Activated B cell treated with CpG ODN at 0.5 μM for 24 hours (primary cell): ENCODE results near the gene HTR1D. TPM values are rescaled to one million over a fixed set of nuclear protein-coding genes. Genes with fewer than 3 reads are reported as not detected.
"Not testable (repeated sequence)": the region's sequence is repeated elsewhere in the genome, so short reads cannot be mapped to it uniquely, and the experiment has no call there.

Experiments used
- ATAC-seq: fragments of 200-7000 bp; cut with Tn5 transposase; one replicate; pipeline ENCODE4 v1.10.0; 2021; ENCODE audit warnings: low read depth, mild to moderate bottlenecking, moderate library complexity
- CTCF ChIA-PET: fragments of 350-600 bp; sonication (Branson Sonifier 250); formaldehyde crosslinking; loops from one replicate; lab custom pipeline; 2021; ENCODE audit warnings: antibody characterized with exemption; lab: Charles Lee
- POLR2A ChIA-PET: fragments of 350-600 bp; sonication (Branson Sonifier 250); formaldehyde crosslinking; loops from one replicate; lab custom pipeline; 2021; ENCODE audit warnings: antibody characterized with exemption; lab: Charles Lee
- DNase-seq: peaks from one replicate; pipeline ENCODE4 v3.0.0; 2022
- H3K27ac Mint-ChIP-seq: one replicate; pipeline ENCODE4 v1.8.0; 2020; ENCODE audit warnings: mixed read lengths
- H3K27me3 Mint-ChIP-seq: one replicate; pipeline ENCODE4 v1.8.0; 2021; ENCODE audit warnings: mixed read lengths
- H3K36me3 Mint-ChIP-seq: one replicate; pipeline ENCODE4 v1.8.0; 2021; ENCODE audit warnings: low read depth, mixed read lengths
- H3K4me1 Mint-ChIP-seq: one replicate; pipeline ENCODE4 v1.8.0; 2021; ENCODE audit warnings: mixed read lengths
- H3K4me3 Mint-ChIP-seq: one replicate; pipeline ENCODE4 v1.8.0; 2020; ENCODE audit warnings: mild to moderate bottlenecking, mixed read lengths
- H3K9me3 Mint-ChIP-seq: one replicate; pipeline ENCODE4 v1.8.0; 2020; ENCODE audit warnings: mixed read lengths
- CTCF ChIP-seq: fragments of 200-600 bp; IDR thresholded peaks from one replicate; pipeline ENCODE4 v1.8.0; 2022; ENCODE audit warnings: antibody characterized with exemption, mild to moderate bottlenecking
- intact Hi-C: fragments of 100-400 bp; cut with micrococcal nuclease; formaldehyde crosslinking; loops from one replicate; pipeline ENCODE4 v1.15.1; 2024
- total RNA-seq: library from RNA; stranded (reverse); gene quantifications from 2 replicates; pipeline ENCODE4 v1.2.3, GENCODE V29; 2022

Gene HTR1D
- total RNA-seq, 1 donor from 2014 or later = not detected

- POLR2A ChIA-PET = no interaction called here
- ATAC-seq = no peak
- no peaks in the 10 kb centered on the region for H3K9me3 Mint-ChIP-seq
- CTCF ChIA-PET = no interaction called here
- H3K36me3 Mint-ChIP-seq = no peaks in the 10 kb centered on the region
- peaks cover 45% of the 10 kb centered on the region for H3K27me3 Mint-ChIP-seq
- intact Hi-C loops = loop anchor here (10.0 kb wide), 1 partner anchor 454 kb away; no protein-coding TSS in a partner anchor
- no peak overlapping the region for H3K4me3 Mint-ChIP-seq
- no peak for TF ChIP-seq CTCF
- H3K4me1 Mint-ChIP-seq = no peaks in the 10 kb centered on the region
- DNase-seq = no peak
- no peak overlapping the region for H3K27ac Mint-ChIP-seq
Measured at GRCh38 chr1:23210963-23211362, 6.3 kb downstream of the HTR1D start.

- ChIA-PET CTCF (no interaction called here), POLR2A (no interaction called here)
- DNase-seq (no peak), ATAC-seq (no peak)
- H3K4me1 Mint-ChIP-seq = no peaks in the 10 kb centered on the region
- H3K9me3 Mint-ChIP-seq = no peaks in the 10 kb centered on the region
- H3K36me3 Mint-ChIP-seq = no peaks in the 10 kb centered on the region
- no peak overlapping the region for H3K4me3 Mint-ChIP-seq
- intact Hi-C loops = loop anchor here (10.0 kb wide), 1 partner anchor 454 kb away; no protein-coding TSS in a partner anchor
- H3K27ac Mint-ChIP-seq = no peak overlapping the region
- TF ChIP-seq CTCF = no peak
- peaks cover 44% of the 10 kb centered on the region for H3K27me3 Mint-ChIP-seq
Measured at GRCh38 chr1:23210351-23210785, 6.9 kb downstream of the HTR1D start.

- no peak for TF ChIP-seq CTCF
- Mint-ChIP-seq H3K4me3 (no peak overlapping the region), H3K27ac (no peak overlapping the region), H3K4me1 (no peaks in the 10 kb centered on the region), H3K36me3 (no peaks in the 10 kb centered on the region), H3K27me3 (peaks cover 39% of the 10 kb centered on the region), H3K9me3 (no peaks in the 10 kb centered on the region)
- ATAC-seq = no peak
- ChIA-PET CTCF (no interaction called here), POLR2A (no interaction called here)
- intact Hi-C loops = loop anchor here (10.0 kb wide), 1 partner anchor 455 kb away; no protein-coding TSS in a partner anchor
- DNase-seq = no peak
Measured at GRCh38 chr1:23209770-23210169, 7.5 kb downstream of the HTR1D start.

- POLR2A ChIA-PET = no interaction called here
- no peaks in the 10 kb centered on the region for H3K36me3 Mint-ChIP-seq
- peaks cover 29% of the 10 kb centered on the region for H3K27me3 Mint-ChIP-seq
- ATAC-seq (no peak), DNase-seq (no peak)
- no peak overlapping the region for H3K4me3 Mint-ChIP-seq
- no peaks in the 10 kb centered on the region for H3K9me3 Mint-ChIP-seq
- CTCF ChIA-PET = no interaction called here
- no peaks in the 10 kb centered on the region for H3K4me1 Mint-ChIP-seq
- TF ChIP-seq CTCF = no peak
- intact Hi-C loops = no loop called here
- H3K27ac Mint-ChIP-seq = no peak overlapping the region
Measured at GRCh38 chr1:23208527-23208926, 8.8 kb downstream of the HTR1D start.

GRCh38 chr1:23207733-23208132 is 9.6 kb downstream of the HTR1D start:
- H3K4me1 Mint-ChIP-seq, POLR2A ChIA-PET, H3K36me3 Mint-ChIP-seq, H3K27ac Mint-ChIP-seq, CTCF ChIA-PET, intact Hi-C loops, ATAC-seq, H3K4me3 Mint-ChIP-seq, DNase-seq, H3K9me3 Mint-ChIP-seq: not testable (repeated sequence)
- peaks cover 22% of the 10 kb centered on the region for H3K27me3 Mint-ChIP-seq

- no peak overlapping the region for H3K4me3 Mint-ChIP-seq
- CTCF ChIA-PET = no interaction called here
- no peak overlapping the region for H3K27ac Mint-ChIP-seq
Measured at GRCh38 chr1:23202263-23202749, 15.0 kb downstream of the HTR1D start.

More at GRCh38 chr1:23202263-23202749, 15.0 kb downstream of the HTR1D start:
- DNase-seq (no peak), ATAC-seq (no peak)
- intact Hi-C loops = no loop called here
- no peaks in the 10 kb centered on the region for H3K36me3 Mint-ChIP-seq
- peaks cover 4% of the 10 kb centered on the region for H3K4me1 Mint-ChIP-seq
- H3K9me3 Mint-ChIP-seq = no peaks in the 10 kb centered on the region
- POLR2A ChIA-PET = no interaction called here
- H3K27me3 Mint-ChIP-seq = peaks cover 10% of the 10 kb centered on the region
- TF ChIP-seq CTCF = no peak
